EH (cell line): ENCODE measurements around the gene EVA1C.
"Not testable (repeated sequence)": the region's sequence is repeated elsewhere in the genome, so short reads cannot be mapped to it uniquely, and the experiment has no call there.

Experiments
- DNase-seq: peaks from one replicate; pipeline ENCODE4 v3.0.0-alpha.2; 2015; ENCODE audit warnings: low read depth

EVA1C gene

GRCh38 chr21:32390537-32391224, 21.8 kb upstream of the EVA1C start:
- not testable (repeated sequence) for DNase-seq

- DNase-seq: no peak
These were observed 20.8 kb upstream of the EVA1C start for GRCh38 chr21:32391755-32392154.

GRCh38 chr21:32392299-32392879, 20.1 kb upstream of the EVA1C start:
- DNase-seq: no peak

- peak; percentile 84 for DNase-seq
These were observed 19.4 kb upstream of the EVA1C start, which contains the start of gene URB1 for GRCh38 chr21:32392880-32393676. Gene URB1, minus strand, starts transcription at chr21:32393012. Its CDS starts 102 bp downstream, at chr21:32392910.

- DNase-seq: no peak
These were observed 18.9 kb upstream of the EVA1C start for GRCh38 chr21:32393677-32394001.

GRCh38 chr21:32403201-32403777, 9.2 kb upstream of the EVA1C start:
- peak; percentile 76 for DNase-seq

GRCh38 chr21:32406405-32406804, 6.1 kb upstream of the EVA1C start:
- DNase-seq: no peak

- DNase-seq: no peak
These were observed 2.2 kb upstream of the EVA1C start for GRCh38 chr21:32410291-32410690.

- DNase-seq: no peak
These were observed 1.6 kb upstream of the EVA1C start for GRCh38 chr21:32410916-32411315.

- peak; percentile 76 for DNase-seq
These were observed 950 bp upstream of the EVA1C start for GRCh38 chr21:32411350-32412161.

- peak; percentile 42 for DNase-seq
These were observed 554 bp downstream of the EVA1C start for GRCh38 chr21:32413015-32413504.

GRCh38 chr21:32413697-32414578, 1.4 kb downstream of the EVA1C start:
- DNase-seq: peak; percentile 57

GRCh38 chr21:32414579-32415358, 2.3 kb downstream of the EVA1C start:
- peak; percentile 77 for DNase-seq

- peak; percentile 18 for DNase-seq
These were observed 3.2 kb downstream of the EVA1C start for GRCh38 chr21:32415451-32416398.

- no peak for DNase-seq
These were observed 5.6 kb downstream of the EVA1C start for GRCh38 chr21:32418146-32418545.

GRCh38 chr21:32422064-32422463, 9.6 kb downstream of the EVA1C start:
- DNase-seq: no peak

GRCh38 chr21:32423320-32424190, 11.0 kb downstream of the EVA1C start:
- peak; percentile 95 for DNase-seq

- DNase-seq: peak; percentile 15
These were observed 11.7 kb downstream of the EVA1C start for GRCh38 chr21:32424191-32424535.
